Cardiac muscle cell (in vitro differentiated cells and primary cell): ENCODE measurements around the gene GAD1. TPM values are rescaled to one million over a fixed set of nuclear protein-coding genes. Genes with fewer than 3 reads are reported as not detected.

ENCODE experiments used
- DNase-seq, 2 donors: peaks; one replicate each; pipeline versions ENCODE4 v3.0.0 to v3.0.0-alpha.2; 2010 to 2017; ENCODE audit warnings: low read depth in 1 of 2, low spot score in 1 of 2
- H3K27ac ChIP-seq: fragments of 200-600 bp; sonication (generic); 2 replicates; pipeline ENCODE4 v1.5.1; 2016
- H3K27me3 ChIP-seq: fragments of 200-600 bp; sonication (generic); 2 replicates; pipeline ENCODE4 v1.6.0; 2016; ENCODE audit warnings: control low read depth
- H3K36me3 ChIP-seq: fragments of 200-600 bp; sonication (generic); 2 replicates; pipeline ENCODE4 v1.5.1; 2016; ENCODE audit warnings: control low read depth
- H3K4me1 ChIP-seq: fragments of 200-600 bp; sonication (generic); 2 replicates; pipeline ENCODE4 v1.8.1; 2017; ENCODE audit warnings: low read depth, mild to moderate bottlenecking, mixed run types
- H3K4me3 ChIP-seq: fragments of 200-600 bp; sonication (generic); 2 replicates; pipeline ENCODE4 v1.5.1; 2016; ENCODE audit warnings: mild to moderate bottlenecking
- H3K9me3 ChIP-seq: fragments of 200-600 bp; sonication (generic); 2 replicates; pipeline ENCODE4 v1.5.1; 2017; ENCODE audit warnings: low read depth, mild to moderate bottlenecking, control low read depth
- CTCF ChIP-seq: IDR thresholded peaks from 2 replicates; pipeline ENCODE4 v1.5.1; 2012; ENCODE audit warnings: low read depth, mild to moderate bottlenecking, low read length
- polyA plus RNA-seq: library from polyadenylated mRNA; unstranded; fragments of >200 nt; fragmentation: Nextera tagmentation; extraction: Ambion mirVana; gene quantifications from 2 replicates; pipeline ENCODE4 v1.2.1, GENCODE V29; 2016
- total RNA-seq: library from RNA; depleted of rRNA; stranded (reverse); fragments of >200 nt; gene quantifications from 2 replicates; pipeline ENCODE4 v1.2.3, GENCODE V29; 2016

Gene GAD1
- total and polyA plus RNA-seq, 2 experiments from 2014 or later = 0.12 to 0.39 TPM

GRCh38 chr2:170843656-170844055 is 27.0 kb downstream of the GAD1 start:
- Histone ChIP-seq H3K4me3 (no peak overlapping the region), H3K27me3 (no peaks in the 10 kb centered on the region), H3K27ac (no peak overlapping the region), H3K36me3 (no peaks in the 10 kb centered on the region), H3K9me3 (no peaks in the 10 kb centered on the region), H3K4me1 (no peaks in the 10 kb centered on the region)
- no peak for TF ChIP-seq CTCF
- peak in 1 of 2 donors; percentile 31 for DNase-seq

GRCh38 chr2:170845343-170845742 is 28.7 kb downstream of the GAD1 start:
- H3K27me3 ChIP-seq = no peaks in the 10 kb centered on the region
- no peaks in the 10 kb centered on the region for H3K36me3 ChIP-seq
- H3K4me3 ChIP-seq = no peak overlapping the region
- no peak for DNase-seq
- no peaks in the 10 kb centered on the region for H3K9me3 ChIP-seq
- no peaks in the 10 kb centered on the region for H3K4me1 ChIP-seq
- no peak for TF ChIP-seq CTCF
- no peak overlapping the region for H3K27ac ChIP-seq

- H3K9me3 ChIP-seq = no peaks in the 10 kb centered on the region
- DNase-seq = no peak
- no peak overlapping the region for H3K4me3 ChIP-seq
- no peaks in the 10 kb centered on the region for H3K27me3 ChIP-seq
- no peaks in the 10 kb centered on the region for H3K4me1 ChIP-seq
- no peak overlapping the region for H3K27ac ChIP-seq
- H3K36me3 ChIP-seq = no peaks in the 10 kb centered on the region
- TF ChIP-seq CTCF = no peak
Observed at GRCh38 chr2:170846314-170846713, 29.6 kb downstream of the GAD1 start.

- DNase-seq = no peak
Observed at GRCh38 chr2:170847716-170848115, 31.0 kb downstream of the GAD1 start.

GRCh38 chr2:170848587-170848986 is 31.9 kb downstream of the GAD1 start:
- H3K27me3 ChIP-seq = no peaks in the 10 kb centered on the region
- peak in 1 of 2 donors; percentile 55 for DNase-seq

More at GRCh38 chr2:170847716-170848115, 31.0 kb downstream of the GAD1 start:
- no peak overlapping the region for H3K4me3 ChIP-seq
- H3K9me3 ChIP-seq = no peaks in the 10 kb centered on the region
- H3K27me3 ChIP-seq = no peaks in the 10 kb centered on the region
- H3K27ac ChIP-seq = no peak overlapping the region
- no peak for TF ChIP-seq CTCF
- H3K36me3 ChIP-seq = no peaks in the 10 kb centered on the region
- H3K4me1 ChIP-seq = no peaks in the 10 kb centered on the region

More at GRCh38 chr2:170848587-170848986, 31.9 kb downstream of the GAD1 start:
- Histone ChIP-seq H3K4me1 (no peaks in the 10 kb centered on the region), H3K27ac (no peak overlapping the region), H3K4me3 (no peak overlapping the region), H3K36me3 (no peaks in the 10 kb centered on the region), H3K9me3 (no peaks in the 10 kb centered on the region)
- no peak for TF ChIP-seq CTCF
